ENCODE results near the gene ESRRB.

Gene ESRRB

DNA sequence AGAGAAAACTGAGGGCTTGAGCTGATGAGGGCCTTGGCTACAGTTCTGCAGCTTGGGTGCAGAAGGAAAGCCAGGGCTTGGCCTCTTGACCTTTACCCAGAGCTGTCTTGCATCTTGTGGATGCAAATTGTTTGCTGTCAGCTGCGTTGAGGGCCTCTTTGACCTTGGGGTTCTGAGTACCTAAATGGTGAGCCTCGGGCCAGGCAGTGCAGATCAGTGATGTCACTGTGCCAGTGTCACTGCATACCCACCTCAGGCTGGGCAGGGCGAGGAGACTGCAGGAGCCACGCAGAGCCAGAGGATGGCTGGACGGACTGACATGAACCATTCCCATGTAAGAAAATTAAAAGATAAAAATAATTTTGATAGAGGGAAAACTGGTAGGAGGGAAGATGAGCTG, 18.6 kb downstream of the ESRRB start:
- no peak overlapping the region for H3K4me3 ChIP-seq (ENCODE audit: low read depth in 1 of 2, low read length in 1 of 2)

DNA sequence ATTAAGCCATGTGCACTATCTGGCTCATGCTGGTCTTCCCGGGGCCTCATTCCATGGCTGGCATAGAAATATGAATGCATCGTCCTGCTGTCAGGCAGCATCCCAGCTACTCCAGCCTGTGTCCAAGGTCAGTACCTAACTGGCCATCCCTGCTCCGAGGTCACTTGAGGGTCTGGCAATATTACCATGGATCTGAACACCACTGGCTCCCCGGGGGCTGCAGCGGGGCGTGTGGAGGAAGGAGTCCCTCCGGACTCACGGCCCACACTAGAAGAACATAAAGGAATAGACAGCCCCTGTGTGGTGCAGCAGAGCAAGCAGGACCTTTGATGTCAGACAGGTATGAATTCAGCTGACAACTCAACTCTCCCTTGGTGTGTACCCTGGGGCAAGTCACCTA, 19.2 kb downstream of the ESRRB start:
- Histone ChIP-seq H3K27me3 (peaks cover 26% of the 10 kb centered on the region), H3K9me3 (no peaks in the 10 kb centered on the region), H3K4me3 (ENCODE audit: low read depth in 1 of 2, low read length in 1 of 2) (no peak overlapping the region), H3K27ac (no peak overlapping the region), H3K4me1 (ENCODE audit: control insufficient read depth in 1 of 2, insufficient read depth in 1 of 2, low read depth in 1 of 2, low read length in 1 of 2) (no peaks in the 10 kb centered on the region), H3K36me3 (no peaks in the 10 kb centered on the region)
- TF ChIP-seq, protein P1, sequence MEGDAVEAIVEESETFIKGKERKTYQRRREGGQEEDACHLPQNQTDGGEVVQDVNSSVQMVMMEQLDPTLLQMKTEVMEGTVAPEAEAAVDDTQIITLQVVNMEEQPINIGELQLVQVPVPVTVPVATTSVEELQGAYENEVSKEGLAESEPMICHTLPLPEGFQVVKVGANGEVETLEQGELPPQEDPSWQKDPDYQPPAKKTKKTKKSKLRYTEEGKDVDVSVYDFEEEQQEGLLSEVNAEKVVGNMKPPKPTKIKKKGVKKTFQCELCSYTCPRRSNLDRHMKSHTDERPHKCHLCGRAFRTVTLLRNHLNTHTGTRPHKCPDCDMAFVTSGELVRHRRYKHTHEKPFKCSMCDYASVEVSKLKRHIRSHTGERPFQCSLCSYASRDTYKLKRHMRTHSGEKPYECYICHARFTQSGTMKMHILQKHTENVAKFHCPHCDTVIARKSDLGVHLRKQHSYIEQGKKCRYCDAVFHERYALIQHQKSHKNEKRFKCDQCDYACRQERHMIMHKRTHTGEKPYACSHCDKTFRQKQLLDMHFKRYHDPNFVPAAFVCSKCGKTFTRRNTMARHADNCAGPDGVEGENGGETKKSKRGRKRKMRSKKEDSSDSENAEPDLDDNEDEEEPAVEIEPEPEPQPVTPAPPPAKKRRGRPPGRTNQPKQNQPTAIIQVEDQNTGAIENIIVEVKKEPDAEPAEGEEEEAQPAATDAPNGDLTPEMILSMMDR (IDR thresholded peaks at IDR 0.05), result no peak

More for the DNA sequence above, 18.6 kb downstream of the ESRRB start:
- TF ChIP-seq, protein P1 (IDR thresholded peaks at IDR 0.05), result no peak
- H3K27me3 ChIP-seq, result peaks cover 26% of the 10 kb centered on the region
- H3K36me3 ChIP-seq, result no peaks in the 10 kb centered on the region
- H3K9me3 ChIP-seq, result no peaks in the 10 kb centered on the region
- no peaks in the 10 kb centered on the region for H3K4me1 ChIP-seq (ENCODE audit: control insufficient read depth in 1 of 2, insufficient read depth in 1 of 2, low read depth in 1 of 2, low read length in 1 of 2)
- no peak overlapping the region for H3K27ac ChIP-seq

DNA sequence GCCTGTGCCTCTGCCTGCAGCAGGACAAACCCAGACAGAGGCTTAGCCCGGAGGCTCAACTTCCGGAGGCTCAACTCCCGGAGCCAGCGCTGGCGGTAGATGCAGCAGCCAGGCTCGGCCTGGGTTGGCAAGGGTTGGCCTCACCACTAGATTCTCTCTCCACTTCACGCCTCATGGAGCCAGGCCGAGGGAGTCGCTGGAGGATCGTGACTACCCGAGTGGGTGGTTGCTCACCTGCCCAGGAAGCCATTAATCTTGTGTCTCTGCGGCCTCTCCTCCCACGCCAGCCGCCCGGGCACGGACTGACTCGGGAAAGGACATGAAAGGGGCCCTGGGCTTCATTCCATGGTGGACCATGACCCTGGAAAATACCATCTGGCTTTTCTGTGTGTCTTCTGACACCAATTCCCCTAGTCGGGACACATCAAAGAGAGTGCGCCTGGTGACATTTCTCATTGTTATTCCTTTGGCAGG, 20.8 kb downstream of the ESRRB start:
- Histone ChIP-seq H3K27ac (no peak overlapping the region), H3K4me1 (ENCODE audit: control insufficient read depth in 1 of 2, insufficient read depth in 1 of 2, low read depth in 1 of 2, low read length in 1 of 2) (no peaks in the 10 kb centered on the region), H3K9me3 (no peaks in the 10 kb centered on the region), H3K27me3 (peaks cover 26% of the 10 kb centered on the region), H3K36me3 (no peaks in the 10 kb centered on the region), H3K4me3 (ENCODE audit: low read depth in 1 of 2, low read length in 1 of 2) (no peak overlapping the region)
- TF ChIP-seq, protein P1 (IDR thresholded peaks at IDR 0.05), result no peak

DNA sequence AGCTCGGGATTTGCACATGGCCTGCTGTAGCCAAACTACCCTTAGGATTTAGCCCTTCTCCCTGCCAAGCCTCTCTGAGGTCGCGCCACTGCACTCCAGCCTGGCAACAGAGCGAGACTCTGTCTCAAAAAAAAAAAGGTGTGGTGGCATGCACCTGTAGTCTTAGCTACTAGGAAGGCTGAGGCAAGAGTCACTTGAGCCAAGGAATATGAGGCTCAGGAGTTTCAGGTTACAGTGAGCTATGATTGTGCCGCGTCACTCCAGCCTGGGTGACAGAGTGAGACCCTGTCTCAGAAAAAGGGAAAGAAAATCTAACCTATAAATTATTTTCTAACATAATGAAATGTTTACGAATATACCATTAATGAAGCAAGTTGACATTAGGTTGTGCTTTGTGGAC, 29.7 kb downstream of the ESRRB start:
- Histone ChIP-seq H3K4me3 (ENCODE audit: low read depth in 1 of 2, low read length in 1 of 2) (no peak overlapping the region), H3K9me3 (no peaks in the 10 kb centered on the region), H3K4me1 (ENCODE audit: control insufficient read depth in 1 of 2, insufficient read depth in 1 of 2, low read depth in 1 of 2, low read length in 1 of 2) (no peaks in the 10 kb centered on the region), H3K27me3 (peaks cover 57% of the 10 kb centered on the region), H3K36me3 (no peaks in the 10 kb centered on the region), H3K27ac (no peak overlapping the region)
- TF ChIP-seq, protein P1 (IDR thresholded peaks at IDR 0.05), result no peak

DNA sequence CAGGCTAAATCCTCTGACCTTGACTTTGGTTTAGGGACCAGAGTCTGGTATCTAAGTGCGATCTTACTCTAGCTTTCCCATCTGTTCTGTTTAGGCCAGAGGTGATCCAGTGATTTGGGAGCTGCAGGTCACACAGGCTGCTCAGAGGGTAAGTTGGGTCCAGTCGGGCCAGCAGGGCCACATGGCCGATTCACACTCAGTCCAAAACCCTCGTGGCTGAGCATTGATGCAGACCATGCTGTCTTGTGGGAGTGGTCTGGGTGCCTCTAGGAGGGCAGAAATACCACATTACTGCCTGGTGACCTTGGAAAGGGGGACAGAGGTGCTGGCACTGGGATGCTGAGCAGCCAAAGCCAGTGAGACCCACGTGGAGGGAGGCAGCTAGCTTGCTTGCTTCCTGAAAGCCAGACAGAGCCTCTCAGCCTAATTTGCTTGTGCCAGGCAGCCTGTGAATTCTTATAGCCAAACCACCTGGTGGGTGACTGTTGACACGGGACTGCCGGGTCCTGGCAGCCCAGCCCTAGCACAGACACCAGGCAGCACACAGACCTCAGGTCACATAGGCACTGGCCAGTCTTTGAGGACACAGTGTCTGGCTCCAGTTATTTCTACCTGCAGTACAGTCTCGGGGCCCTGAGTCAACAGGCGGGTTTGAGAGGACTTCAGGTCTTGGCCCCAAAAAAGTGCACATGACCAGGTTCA, 31.7 kb downstream of the ESRRB start:
- TF ChIP-seq, protein P1 (IDR thresholded peaks at IDR 0.05), result no peak
- Histone ChIP-seq H3K36me3 (no peaks in the 10 kb centered on the region), H3K4me3 (ENCODE audit: low read depth in 1 of 2, low read length in 1 of 2) (no peak overlapping the region), H3K9me3 (no peaks in the 10 kb centered on the region), H3K4me1 (ENCODE audit: control insufficient read depth in 1 of 2, insufficient read depth in 1 of 2, low read depth in 1 of 2, low read length in 1 of 2) (no peaks in the 10 kb centered on the region), H3K27me3 (peaks cover 75% of the 10 kb centered on the region), H3K27ac (no peak overlapping the region)
